ENCODE results near the gene SSNA1. TPM values are rescaled to one million over a fixed set of nuclear protein-coding genes. Genes with fewer than 3 reads are reported as not detected.

The SSNA1 gene
- total and polyA plus RNA-seq, 2 donors (not counting 1 experiment from before 2014, with no cell fraction given): 53.6 to 129 TPM

DNA sequence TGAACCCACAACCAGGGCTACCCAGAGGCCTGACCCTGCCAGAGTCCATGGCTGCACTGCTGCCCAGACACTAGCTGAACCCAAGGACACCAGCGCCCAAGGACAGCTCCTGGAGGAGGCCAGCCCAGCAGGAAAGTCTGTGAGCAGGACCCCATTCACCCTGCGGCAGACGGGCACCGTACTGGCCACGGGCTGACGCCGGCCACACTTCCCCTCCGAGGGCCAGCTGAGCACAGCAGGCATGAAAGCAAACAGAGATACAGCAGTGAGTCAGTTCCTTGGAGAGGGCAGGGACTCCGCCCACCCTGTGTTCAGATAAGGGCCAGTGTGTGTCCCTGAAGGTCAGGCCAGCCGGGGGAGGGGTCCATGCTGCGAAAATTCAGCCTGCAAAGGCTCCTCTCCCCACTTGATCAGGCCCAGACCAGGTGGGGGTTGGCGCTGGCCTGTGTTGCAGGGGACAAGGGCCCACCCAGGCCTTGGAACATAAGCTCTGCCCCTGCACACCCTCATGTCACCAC lies 30.3 kb downstream of the SSNA1 start:
- Histone ChIP-seq H3K9me3 (ENCODE audit: control extremely low read depth in 1 of 3, control insufficient read depth in 2 of 3, insufficient read depth in 1 of 3, low read length in 2 of 3) (no peaks in the 10 kb centered on the region), H3K36me3 (replicated peaks in 1 of 2; ENCODE audit: control extremely low read depth in 1 of 2, control insufficient read depth in 1 of 2, extremely low read depth in 1 of 2, insufficient read depth in 2 of 2, low read length in 1 of 2) (no peaks in the 10 kb centered on the region), H3K27ac (ENCODE audit: low read length in 2 of 2) (no peak overlapping the region), H3K27me3 (replicated peaks in 1 of 4; ENCODE audit: control extremely low read depth in 1 of 4, control insufficient read depth in 3 of 4, insufficient read depth in 4 of 4, low read length in 3 of 4) (no peaks in the 10 kb centered on the region), H4K20me1 (ENCODE audit: control insufficient read depth, insufficient read depth, low read length, poor library complexity, severe bottlenecking) (no peaks in the 10 kb centered on the region), H3K79me2 (ENCODE audit: control insufficient read depth, insufficient read depth, low read length) (no peaks in the 10 kb centered on the region), H2AFZ (ENCODE audit: insufficient read depth, low read depth, low read length, poor library complexity, severe bottlenecking) (no peak overlapping the region), H3K4me2 (replicated peaks; ENCODE audit: low read depth, low read length, poor library complexity, severe bottlenecking) (no peak overlapping the region), H3K4me3 (ENCODE audit: control extremely low read depth in 1 of 5, extremely low read depth in 1 of 5, insufficient read depth in 1 of 5, low read depth in 2 of 5, low read length in 4 of 5) (no peak overlapping the region), H3K9ac (ENCODE audit: low read length) (no peak overlapping the region), H3K4me1 (ENCODE audit: control insufficient read depth in 2 of 2, insufficient read depth in 2 of 2, low read length in 2 of 2) (peaks cover 6 to 14% of the 10 kb centered on the region in 2 donors)
- Mint-ChIP-seq H3K4me3 (no peak overlapping the region), H3K4me1 (peaks cover 10% of the 10 kb centered on the region), H3K9me3 (ENCODE audit: insufficient read depth) (no peaks in the 10 kb centered on the region), H3K27ac (no peak overlapping the region), H3K27me3 (no peaks in the 10 kb centered on the region)
- intact Hi-C loops (cut with micrococcal nuclease): no loop called here
- DNase-seq (no peak), ATAC-seq (ENCODE audit: low read depth) (no peak)
- TF ChIP-seq CTCF (IDR thresholded peaks at IDR 0.05) (no peak), EZH2 (IDR thresholded peaks at IDR 0.05; ENCODE audit: borderline replicate concordance, insufficient read depth, low read depth, low read length, poor library complexity, severe bottlenecking) (no peak)
- ChIA-PET CTCF (interaction anchor here (0.7 to 0.9 kb wide), 3 partner anchors 10 to 225 kb away, joined by 3 to 7 read pairs (median 3); no protein-coding TSS in a partner anchor), POLR2A (interaction anchor here (0.7 kb wide), 1 partner anchor 241 kb away, joined by 6 read pairs; the partner anchor contains the start of gene NSMF)
- 93% methylated on average over 12 of the region's 12 CpGs for WGBS (ENCODE audit: insufficient coverage)

DNA sequence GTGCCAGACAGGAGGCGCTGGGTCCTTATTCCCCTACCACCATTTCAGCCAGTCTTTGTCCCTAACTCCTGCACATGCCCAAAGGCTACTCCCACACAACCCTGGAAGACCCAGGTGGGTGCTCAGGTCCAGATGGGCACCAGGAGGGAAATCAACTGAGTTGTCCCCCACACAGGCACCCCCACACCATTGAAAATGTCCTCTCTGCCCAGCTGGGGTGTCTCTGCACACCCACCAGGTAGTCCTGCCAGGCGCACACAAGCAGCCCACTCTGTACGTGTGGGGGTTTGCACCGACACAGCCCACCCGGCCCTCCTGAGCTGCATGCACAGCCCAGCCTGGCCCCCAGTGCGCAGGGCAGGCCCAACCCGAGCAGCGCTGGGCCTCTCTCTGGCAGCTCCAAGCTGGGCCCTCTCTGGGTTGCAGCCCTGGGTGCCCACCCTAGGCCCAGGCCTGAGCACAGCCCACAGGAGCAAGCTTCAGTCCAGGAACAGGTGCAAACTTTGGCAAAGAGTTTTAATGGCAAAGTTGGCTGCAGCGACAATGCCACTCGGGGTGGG lies 31.4 kb downstream of the SSNA1 start:
- Histone ChIP-seq H3K27me3 (replicated peaks in 1 of 4; ENCODE audit: control extremely low read depth in 1 of 4, control insufficient read depth in 3 of 4, insufficient read depth in 4 of 4, low read length in 3 of 4) (no peaks in the 10 kb centered on the region), H3K36me3 (replicated peaks in 1 of 2; ENCODE audit: control extremely low read depth in 1 of 2, control insufficient read depth in 1 of 2, extremely low read depth in 1 of 2, insufficient read depth in 2 of 2, low read length in 1 of 2) (no peaks in the 10 kb centered on the region), H4K20me1 (ENCODE audit: control insufficient read depth, insufficient read depth, low read length, poor library complexity, severe bottlenecking) (no peaks in the 10 kb centered on the region), H3K9me3 (ENCODE audit: control extremely low read depth in 1 of 3, control insufficient read depth in 2 of 3, insufficient read depth in 1 of 3, low read length in 2 of 3) (no peaks in the 10 kb centered on the region), H3K27ac (ENCODE audit: low read length in 2 of 2) (no peak overlapping the region), H2AFZ (ENCODE audit: insufficient read depth, low read depth, low read length, poor library complexity, severe bottlenecking) (no peak overlapping the region), H3K79me2 (ENCODE audit: control insufficient read depth, insufficient read depth, low read length) (no peaks in the 10 kb centered on the region), H3K4me1 (ENCODE audit: control insufficient read depth in 2 of 2, insufficient read depth in 2 of 2, low read length in 2 of 2) (peaks cover 9 to 20% of the 10 kb centered on the region in 2 donors), H3K4me2 (replicated peaks; ENCODE audit: low read depth, low read length, poor library complexity, severe bottlenecking) (no peak overlapping the region), H3K4me3 (ENCODE audit: control extremely low read depth in 1 of 5, extremely low read depth in 1 of 5, insufficient read depth in 1 of 5, low read depth in 2 of 5, low read length in 4 of 5) (no peak overlapping the region), H3K9ac (ENCODE audit: low read length) (no peak overlapping the region)
- no peak overlapping the region for H3K27ac Mint-ChIP-seq
- H3K27me3 Mint-ChIP-seq: no peaks in the 10 kb centered on the region
- no peak for DNase-seq
- ChIA-PET CTCF (interaction anchor here (0.9 kb wide), 1 partner anchor 11 kb away, joined by 3 read pairs; no protein-coding TSS in a partner anchor), POLR2A (interaction anchor here (0.7 to 1.1 kb wide), 3 partner anchors 19 to 539 kb away, joined by 3 to 10 read pairs (median 5); partner anchors contain the start of gene TPRN)
- intact Hi-C loops (cut with micrococcal nuclease): loop anchor here (5.0 kb wide), 1 partner anchor 387 kb away; the partner anchor contains the start of gene ARRDC1
- no peak for ATAC-seq (ENCODE audit: low read depth)
- 96% methylated on average over 10 of the region's 10 CpGs for WGBS (ENCODE audit: insufficient coverage)
- H3K4me3 Mint-ChIP-seq: no peak overlapping the region
- peaks cover 12% of the 10 kb centered on the region for H3K4me1 Mint-ChIP-seq
- no peak for TF ChIP-seq CTCF (IDR thresholded peaks at IDR 0.05)
- H3K9me3 Mint-ChIP-seq (ENCODE audit: insufficient read depth): no peaks in the 10 kb centered on the region
